K562 treated with DMSO at 1 percent for 12 hours (cell line): ENCODE measurements around the gene ZSWIM3. TPM values are rescaled to one million over a fixed set of nuclear protein-coding genes. Genes with fewer than 3 reads are reported as not detected.

Source experiments
- total RNA-seq: library from RNA; unstranded; fragments of 300-600 nt; gene quantifications from 2 replicates; pipeline ENCODE4 v1.2.3, GENCODE V29; 2022; ENCODE audit not compliant: insufficient read depth

The ZSWIM3 gene
- 4.7 and 7.7 TPM in 2 replicates for total RNA-seq

DNA sequence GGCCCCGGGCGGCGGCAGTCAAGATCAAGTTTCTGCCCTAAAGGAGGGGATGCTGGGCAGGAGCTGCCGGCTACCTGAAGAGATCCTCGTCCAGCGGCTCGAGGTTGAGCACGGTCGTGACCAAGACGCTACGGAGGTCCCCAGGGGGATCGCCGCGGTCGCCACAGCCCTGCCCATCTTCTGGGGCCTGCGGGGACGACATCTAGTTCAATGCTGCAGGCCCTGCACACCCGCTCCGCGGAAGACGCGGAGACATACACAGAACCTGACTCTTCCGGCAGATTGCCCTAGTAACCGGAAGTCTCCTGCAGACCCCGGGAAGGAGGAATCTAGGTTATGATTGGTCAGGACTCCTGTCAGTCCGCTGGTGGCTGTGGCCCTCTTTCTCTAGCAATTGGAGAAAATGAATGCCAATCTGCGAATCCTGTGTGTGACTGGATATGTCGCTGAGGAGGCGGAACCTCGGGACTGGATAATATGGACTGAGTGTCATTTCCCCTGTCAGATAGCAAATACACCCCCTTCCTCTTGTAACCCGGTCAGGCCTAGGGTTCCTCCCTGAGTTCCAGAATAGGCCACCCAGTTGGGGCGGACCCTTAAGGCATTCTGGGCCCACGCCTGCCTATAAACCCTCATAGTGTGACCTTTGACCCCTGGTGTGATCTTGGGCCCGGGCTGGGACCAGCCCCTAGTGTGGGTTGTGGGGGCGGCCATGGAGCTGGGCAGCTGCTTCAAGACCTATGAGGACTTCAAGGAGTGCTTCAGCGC is at the start of gene ZSWIM3, which contains the start of gene ACOT8:
Gene ZSWIM3, plus strand, starts transcription at position 501 of the 768 bp plus-strand sequence. Its CDS starts 212 bp downstream, at position 713.
Gene ACOT8, minus strand, starts transcription at position 279 of the 768 bp plus-strand sequence. Its CDS starts 77 bp downstream, at position 202.

DNA sequence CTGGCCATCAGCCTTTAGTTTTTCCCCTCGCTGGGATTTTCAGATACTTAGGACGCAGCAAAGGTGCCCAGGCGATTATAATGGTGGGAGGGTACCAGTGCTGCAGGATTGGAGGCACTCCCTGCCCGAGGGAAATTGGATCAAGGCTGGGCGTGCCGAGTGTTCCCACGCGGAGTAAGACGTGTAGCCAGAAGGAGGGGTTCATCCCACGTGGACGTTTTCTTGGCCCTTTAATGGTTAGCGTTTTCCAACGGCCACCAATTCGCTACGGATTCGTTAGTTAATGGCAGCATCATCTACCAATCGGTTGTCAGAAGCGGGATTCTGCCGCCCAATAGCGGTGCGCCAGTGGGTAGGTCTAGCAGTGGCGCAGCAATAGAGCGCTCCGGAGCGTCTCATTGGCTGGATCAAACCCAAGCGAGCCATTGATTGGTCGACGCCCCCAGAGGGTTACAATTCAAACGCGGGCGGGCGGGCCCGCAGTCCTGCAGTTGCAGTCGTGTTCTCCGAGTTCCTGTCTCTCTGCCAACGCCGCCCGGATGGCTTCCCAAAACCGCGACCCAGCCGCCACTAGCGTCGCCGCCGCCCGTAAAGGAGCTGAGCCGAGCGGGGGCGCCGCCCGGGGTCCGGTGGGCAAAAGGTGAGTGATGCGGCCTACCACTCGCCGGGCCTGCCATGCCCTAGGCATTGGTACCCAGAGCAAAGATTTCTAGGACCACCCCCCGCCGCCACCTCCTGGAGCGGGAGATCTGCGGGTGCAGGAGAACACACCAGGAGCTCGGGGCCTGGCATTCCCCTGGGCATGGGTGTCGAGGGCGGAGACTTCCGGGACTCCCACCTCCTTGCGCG is 45.0 kb upstream of the ZSWIM3 start, which contains the start of gene UBE2C:
Gene UBE2C, plus strand, starts transcription at position 488 of the 849 bp plus-strand sequence. Its CDS starts 52 bp downstream, at position 540.

DNA sequence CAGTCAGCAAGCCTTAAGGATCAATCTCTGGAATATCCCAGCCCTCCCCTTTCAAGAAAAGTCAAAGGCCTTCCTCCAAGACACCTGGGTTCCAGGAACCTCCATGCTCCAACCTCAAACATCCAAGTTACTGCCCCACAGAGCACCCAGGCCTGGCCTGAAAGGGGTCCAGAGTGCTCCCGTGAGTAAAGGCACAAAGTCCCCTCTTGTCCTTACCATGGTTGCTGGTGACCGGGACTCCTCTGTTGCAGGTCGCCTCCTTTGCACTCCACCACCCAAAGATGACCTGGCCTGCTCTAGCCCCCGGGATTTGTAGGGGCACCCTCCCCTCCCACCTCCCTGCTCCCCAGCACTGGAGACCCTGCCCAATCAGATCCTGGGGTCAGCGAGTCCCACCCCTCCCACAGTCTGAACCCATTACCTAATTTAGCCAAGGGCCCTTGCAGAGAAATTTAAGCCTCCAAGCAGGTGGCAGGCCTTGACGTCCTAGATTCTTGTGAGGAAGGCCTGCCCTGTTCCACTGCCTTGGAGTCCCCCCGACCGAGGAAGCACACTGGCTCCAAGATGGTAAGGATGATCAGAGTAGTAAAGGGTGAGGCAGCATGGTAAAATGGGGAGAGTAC is 30.3 kb upstream of the ZSWIM3 start, which contains the start of gene TNNC2:
Gene TNNC2, minus strand, starts transcription at position 283 of the 623 bp plus-strand sequence. Its CDS starts 64 bp downstream, at position 219.

GRCh38 chr20:45833030-45833882 is 24.2 kb upstream of the ZSWIM3 start, which contains the start of gene SNX21:
SNX21 (plus strand) TSS chr20:45833799; CDS start chr20:45833920, 121 bp downstream.

DNA sequence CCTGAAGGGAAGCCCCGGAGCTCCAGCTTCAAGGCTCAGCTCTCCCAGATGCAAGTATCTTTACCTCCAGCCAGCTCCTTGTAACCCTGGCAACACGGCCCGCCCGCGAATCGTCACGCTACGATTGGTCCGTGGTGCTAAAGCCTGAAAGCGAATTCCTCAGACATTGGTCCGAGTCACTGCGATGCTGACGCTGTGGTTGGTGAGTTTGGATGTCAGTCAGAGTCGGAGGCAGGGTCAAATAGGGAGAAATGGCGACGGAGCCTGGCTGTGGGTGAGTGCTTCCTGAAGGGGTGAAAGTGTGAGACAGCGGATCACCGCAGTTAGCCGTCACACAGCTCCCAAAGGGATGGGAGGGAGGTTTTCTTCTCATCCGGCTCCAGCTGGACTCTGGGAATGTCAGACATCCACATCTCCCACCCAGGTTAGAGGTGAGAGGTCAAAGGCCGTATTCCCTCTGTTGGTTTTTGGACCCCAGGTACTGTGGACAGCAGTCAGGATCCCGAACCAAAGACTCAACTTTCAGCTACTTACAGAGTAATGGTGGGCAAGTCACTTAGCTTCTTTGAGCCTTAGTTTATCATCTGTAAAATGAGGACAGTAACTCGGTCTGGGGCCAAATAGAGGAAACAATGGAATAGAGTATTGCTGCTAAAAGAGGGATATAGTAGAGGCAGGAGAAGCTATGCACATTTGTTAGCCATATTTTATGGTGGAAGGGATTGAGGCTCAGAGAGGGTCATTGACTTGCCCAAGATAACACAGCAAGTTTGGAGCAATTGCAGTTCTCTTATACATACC is 23.8 kb downstream of the ZSWIM3 start, which contains the start of gene ZSWIM1:
Gene ZSWIM1, plus strand, starts transcription at position 240 of the 801 bp plus-strand sequence. CDS start 1,366 bp downstream, outside the sequence.

GRCh38 chr20:45887346-45887715 is 29.9 kb downstream of the ZSWIM3 start, which contains the start of gene SPATA25:
SPATA25 (minus strand) TSS chr20:45887622; CDS start chr20:45887590, 32 bp downstream.

DNA sequence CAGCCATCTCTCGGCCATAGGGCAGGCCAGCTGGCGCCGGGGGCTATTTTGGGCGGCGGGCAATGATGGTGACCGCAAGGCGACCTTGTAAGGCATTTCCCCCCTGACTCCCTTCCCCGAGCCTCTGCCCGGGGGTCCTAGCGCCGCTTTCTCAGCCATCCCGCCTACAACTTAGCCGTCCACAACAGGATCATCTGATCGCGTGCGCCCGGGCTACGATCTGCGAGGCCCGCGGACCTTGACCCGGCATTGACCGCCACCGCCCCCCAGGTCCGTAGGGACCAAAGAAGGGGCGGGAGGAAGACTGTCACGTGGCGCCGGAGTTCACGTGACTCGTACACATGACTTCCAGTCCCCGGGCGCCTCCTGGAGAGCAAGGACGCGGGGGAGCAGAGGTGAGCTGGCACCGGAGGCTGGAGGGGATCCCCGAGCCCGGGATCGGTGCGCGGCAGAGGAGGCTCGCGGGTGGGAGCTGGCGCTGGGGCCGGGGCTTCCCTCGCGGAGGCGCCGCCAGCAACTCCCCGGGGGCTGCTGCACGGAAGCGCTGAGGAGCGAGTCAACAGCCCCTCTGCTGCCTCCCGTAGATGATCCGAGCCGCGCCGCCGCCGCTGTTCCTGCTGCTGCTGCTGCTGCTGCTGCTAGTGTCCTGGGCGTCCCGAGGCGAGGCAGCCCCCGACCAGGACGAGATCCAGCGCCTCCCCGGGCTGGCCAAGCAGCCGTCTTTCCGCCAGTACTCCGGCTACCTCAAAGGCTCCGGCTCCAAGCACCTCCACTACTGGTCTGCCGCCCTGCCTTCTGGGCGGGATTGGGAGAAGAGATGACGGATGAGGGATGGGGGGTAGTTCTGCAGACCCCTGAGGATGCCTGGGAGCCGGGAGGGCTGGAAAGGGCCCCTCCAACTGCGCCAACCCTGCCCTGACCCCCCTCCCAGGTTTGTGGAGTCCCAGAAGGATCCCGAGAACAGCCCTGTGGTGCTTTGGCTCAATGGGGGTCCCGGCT is 33.9 kb downstream of the ZSWIM3 start, which contains the start of the genes CTSA and NEURL2:
Gene CTSA, plus strand, starts transcription at position 351 of the 999 bp plus-strand sequence. Its CDS starts 234 bp downstream, at position 585.
Gene NEURL2, minus strand, starts transcription at position 224 of the 999 bp plus-strand sequence. Its CDS starts 217 bp downstream, at position 7.

GRCh38 chr20:45911486-45912343 is 54.3 kb downstream of the ZSWIM3 start, which contains the start of gene PLTP:
PLTP (minus strand) TSS chr20:45912155; CDS start chr20:45911452, 703 bp downstream.

Other genes with a start within 250 kb of the ZSWIM3 start
- not detected in 2 replicates for gene WFDC10A, start 227.9 kb upstream of the ZSWIM3 start, total RNA-seq
- not detected in 2 replicates for gene WFDC9, start 226.3 kb upstream of the ZSWIM3 start, total RNA-seq
- gene WFDC11, start 187.4 kb upstream of the ZSWIM3 start, total RNA-seq: not detected in 2 replicates
- gene WFDC13, start 155.6 kb upstream of the ZSWIM3 start, total RNA-seq: not detected in 2 replicates
- gene WFDC10B, start 152.6 kb upstream of the ZSWIM3 start, total RNA-seq: not detected in 2 replicates
- not detected in 2 replicates for gene SPINT4, start 135.3 kb upstream of the ZSWIM3 start, total RNA-seq
- not detected in 2 replicates for gene WFDC3, start 65.7 kb upstream of the ZSWIM3 start, total RNA-seq
- gene DNTTIP1, start 65.7 kb upstream of the ZSWIM3 start, total RNA-seq: 40.3 and 42.3 TPM in 2 replicates
- gene UBE2C, start 45.0 kb upstream of the ZSWIM3 start, total RNA-seq: 1.5 TPM in 1 of 2 replicates, not detected in the other
- gene TNNC2, start 30.3 kb upstream of the ZSWIM3 start, total RNA-seq: not detected in 2 replicates
- gene SNX21, start 23.8 kb upstream of the ZSWIM3 start, total RNA-seq: 1.9 and 3.5 TPM in 2 replicates
- 68.3 and 90.4 TPM in 2 replicates for gene ACOT8, start 222 bp upstream of the ZSWIM3 start, total RNA-seq
- 6.8 and 16.3 TPM in 2 replicates for gene ZSWIM1, start 23.6 kb downstream of the ZSWIM3 start, total RNA-seq
- gene SPATA25, start 30.0 kb downstream of the ZSWIM3 start, total RNA-seq: 1.9 TPM in 1 of 2 replicates, not detected in the other
- 2.8 and 5.2 TPM in 2 replicates for gene NEURL2, start 33.6 kb downstream of the ZSWIM3 start, total RNA-seq
- gene CTSA, start 33.7 kb downstream of the ZSWIM3 start, total RNA-seq: 53.1 and 90.7 TPM in 2 replicates
- 24.2 and 27.2 TPM in 2 replicates for gene PLTP, start 54.5 kb downstream of the ZSWIM3 start, total RNA-seq
- gene PCIF1, start 77.1 kb downstream of the ZSWIM3 start, total RNA-seq: 29.2 and 30.5 TPM in 2 replicates
- 4.5 and 15.5 TPM in 2 replicates for gene ZNF335, start 114.6 kb downstream of the ZSWIM3 start, total RNA-seq
- not detected in 2 replicates for gene MMP9, start 151.3 kb downstream of the ZSWIM3 start, total RNA-seq
- gene SLC12A5, start 171.6 kb downstream of the ZSWIM3 start, total RNA-seq: 21.0 TPM in 1 of 2 replicates, not detected in the other
- 9.2 and 25.8 TPM in 2 replicates for gene NCOA5, start 232.3 kb downstream of the ZSWIM3 start, total RNA-seq